CD1c-positive myeloid dendritic cell (primary cell): ENCODE measurements around the gene PRKN.

ENCODE experiments used
- DNase-seq: peaks from one replicate; pipeline ENCODE4 v3.0.0-alpha.2; 2016; ENCODE audit errors: extremely low spot score

Gene PRKN

DNA sequence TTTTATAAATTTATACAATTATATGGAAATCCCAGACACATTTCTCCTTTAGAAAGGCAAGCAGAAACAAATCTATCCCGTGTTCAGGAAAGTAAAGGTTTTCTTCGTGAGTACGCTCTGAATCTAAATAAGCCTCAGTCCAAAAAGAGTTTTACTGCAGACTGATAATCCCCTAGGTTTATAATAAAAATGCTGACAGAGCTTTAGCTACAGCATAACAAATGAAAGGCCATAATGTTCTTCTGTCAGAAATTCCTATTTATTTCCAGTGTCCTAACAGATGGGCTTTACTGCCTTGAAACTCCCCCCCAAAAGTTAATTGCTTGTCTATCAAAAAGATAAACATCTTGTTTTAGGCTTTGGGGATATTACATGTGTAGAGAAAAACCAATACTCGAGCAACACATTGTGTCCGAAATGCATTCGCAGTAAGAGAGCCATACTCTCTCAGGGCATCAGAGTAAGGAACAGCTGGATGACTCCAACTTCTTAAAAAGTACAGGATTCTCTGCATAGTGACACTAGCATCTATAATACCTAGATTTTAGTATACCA, 109.0 kb downstream of the PRKN start:
- no peak for DNase-seq

DNA sequence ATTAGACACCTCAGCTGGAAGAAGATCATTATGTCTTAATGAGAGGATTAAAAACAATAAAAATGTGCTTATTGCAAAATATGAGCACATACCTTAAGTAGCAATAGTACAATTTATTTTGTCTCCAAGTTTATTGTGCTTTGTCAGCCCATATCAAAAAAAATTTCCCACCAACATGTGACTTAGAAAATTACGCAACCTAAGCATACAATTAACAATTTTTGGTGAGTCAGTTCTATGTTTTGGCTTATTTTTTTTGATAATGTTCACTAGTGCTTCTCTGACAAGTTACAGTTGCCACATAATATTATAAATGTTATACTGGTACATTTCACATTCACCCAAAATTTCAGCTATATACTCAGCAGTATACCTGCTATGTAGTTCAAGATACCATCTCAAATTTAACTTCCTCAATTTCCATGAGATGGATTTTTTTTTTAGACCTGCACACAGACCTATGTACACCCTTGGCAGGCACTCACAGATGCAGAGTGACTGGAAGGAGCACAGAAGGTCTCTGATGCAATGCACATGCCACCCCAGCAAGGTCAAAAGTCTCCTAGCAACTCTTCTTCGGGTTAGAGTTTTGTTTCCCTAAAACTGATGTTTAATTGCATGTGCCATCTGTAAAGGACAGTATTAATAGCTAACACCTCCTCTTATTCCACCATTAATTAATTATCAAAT, 112.4 kb downstream of the PRKN start:
- DNase-seq = no peak

DNA sequence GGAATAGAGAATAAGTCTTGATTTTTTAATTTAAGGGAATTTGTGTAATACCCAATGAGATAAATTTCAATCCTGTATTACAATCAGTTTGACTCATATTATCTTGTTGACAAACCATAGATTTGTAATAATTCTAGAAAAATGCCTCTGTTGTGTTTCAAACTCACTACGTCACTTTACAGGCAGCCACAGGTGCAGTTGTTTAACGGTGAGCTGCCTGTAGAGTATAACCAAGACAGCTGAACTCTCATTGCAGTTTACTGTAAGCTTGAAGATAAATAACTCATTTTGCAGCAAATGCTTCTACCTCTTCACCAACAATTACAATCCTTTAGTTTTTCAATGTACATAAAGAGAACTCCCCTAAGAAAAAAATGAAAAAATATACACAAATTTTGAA, 114.3 kb downstream of the PRKN start:
- no peak for DNase-seq

DNA sequence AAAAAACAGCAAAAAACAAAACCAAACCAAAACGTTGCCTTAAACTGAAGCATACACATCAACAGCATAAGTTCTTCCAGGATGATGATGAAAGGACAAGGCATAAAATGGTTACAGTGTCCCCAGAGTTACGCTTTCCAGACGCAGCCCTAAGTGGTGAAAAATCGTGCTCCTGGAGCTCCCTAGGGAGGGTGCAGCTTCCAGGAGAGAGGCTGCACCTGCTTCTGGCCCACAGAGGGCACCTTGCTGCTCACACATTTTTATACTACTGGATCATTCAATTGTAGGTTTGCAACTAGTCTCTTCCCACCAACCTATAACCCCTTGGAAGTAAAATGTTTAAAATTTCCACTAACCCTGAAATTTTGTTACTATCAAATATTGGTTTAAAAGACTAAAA, 115.0 kb downstream of the PRKN start:
- no peak for DNase-seq

DNA sequence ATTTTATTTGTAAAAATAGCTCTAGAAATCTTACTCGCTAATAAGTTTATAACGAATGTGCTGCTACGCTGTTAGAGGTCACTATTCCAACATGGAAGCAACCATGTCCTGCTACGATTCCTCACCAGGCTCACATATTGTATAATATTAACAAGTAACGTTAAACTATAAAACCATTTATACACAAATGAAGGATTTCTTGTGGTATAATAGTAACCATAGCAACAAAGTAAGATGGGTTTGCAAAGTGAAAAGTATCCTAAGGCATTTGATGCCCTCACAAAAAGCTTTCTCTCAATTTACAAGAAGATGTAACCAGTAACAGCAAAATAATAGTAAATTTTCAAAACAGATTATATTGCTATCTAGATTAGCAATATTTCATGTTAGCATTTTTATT, 117.2 kb downstream of the PRKN start:
- DNase-seq = no peak

DNA sequence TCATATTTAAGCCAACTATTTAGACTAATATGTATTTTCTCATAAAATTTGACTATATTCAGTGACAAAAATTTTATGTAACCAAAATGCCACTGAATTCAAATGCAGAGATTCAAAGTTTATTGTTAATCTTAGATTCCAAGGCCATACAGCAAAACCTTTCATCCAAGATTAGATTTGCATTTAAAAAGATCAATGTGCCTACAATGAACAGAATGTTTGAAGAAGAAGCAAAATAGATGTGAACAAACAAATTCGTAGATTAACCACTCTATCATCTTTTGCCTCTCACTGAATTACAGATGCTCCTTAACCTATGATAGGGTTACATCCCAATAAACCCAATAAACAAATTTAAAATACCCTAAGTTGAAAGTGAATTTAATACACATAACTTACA, 121.7 kb downstream of the PRKN start:
- no peak for DNase-seq

DNA sequence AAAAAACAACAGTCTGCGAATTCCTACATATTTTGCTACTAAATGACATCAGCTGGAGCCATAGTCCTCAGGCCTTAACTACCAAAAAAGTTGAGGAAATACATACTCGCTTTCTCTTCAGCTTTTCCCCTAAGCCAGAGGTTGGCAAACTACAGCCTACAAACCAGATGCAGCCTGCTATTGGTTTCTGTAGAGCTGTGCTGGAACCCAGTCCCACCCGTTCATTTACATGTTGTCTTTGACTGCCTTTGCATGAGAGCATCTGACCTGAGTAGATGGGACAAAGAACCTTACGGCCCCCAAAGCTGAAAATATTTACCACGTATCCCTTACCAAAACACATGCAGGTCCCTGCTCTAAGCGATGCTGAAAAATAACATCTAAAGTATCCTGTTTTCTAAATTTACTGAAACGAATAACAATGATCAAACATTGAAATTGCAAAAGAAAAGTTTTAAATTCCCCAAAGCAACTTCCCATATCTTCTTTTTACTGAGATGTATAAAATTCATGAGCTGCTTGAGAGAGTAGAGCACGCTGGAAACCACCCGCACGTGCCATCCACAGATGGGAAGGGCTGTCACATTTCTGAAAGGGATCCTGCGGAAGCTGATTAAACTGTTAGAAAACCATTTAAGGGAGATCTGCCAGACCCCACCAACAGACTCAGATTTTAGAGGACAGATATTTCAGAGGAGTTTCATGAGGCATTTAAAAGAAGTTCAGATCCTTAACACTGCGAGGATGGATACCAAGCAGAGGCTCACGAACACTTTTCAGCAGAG, 124.1 kb downstream of the PRKN start:
- no peak for DNase-seq

DNA sequence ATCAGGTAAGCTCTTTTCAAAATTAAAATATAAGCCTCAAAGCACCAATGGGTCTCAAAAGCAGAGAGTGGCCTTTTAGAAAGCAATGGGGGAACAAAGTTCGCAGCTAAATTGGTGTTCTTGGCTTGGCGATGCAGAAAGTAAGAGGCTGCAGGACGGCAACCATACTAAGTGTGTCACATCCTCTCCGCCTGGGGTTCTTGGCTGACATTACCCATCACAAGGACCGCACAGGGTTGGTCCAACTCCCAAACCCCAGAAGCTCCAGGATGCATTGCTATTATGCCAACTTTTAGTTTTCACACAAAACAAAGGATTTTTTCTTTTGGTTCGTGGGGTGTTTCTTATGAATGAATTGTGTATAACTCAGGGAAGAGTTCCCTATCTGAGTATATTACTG, 124.8 kb downstream of the PRKN start:
- DNase-seq = no peak

DNA sequence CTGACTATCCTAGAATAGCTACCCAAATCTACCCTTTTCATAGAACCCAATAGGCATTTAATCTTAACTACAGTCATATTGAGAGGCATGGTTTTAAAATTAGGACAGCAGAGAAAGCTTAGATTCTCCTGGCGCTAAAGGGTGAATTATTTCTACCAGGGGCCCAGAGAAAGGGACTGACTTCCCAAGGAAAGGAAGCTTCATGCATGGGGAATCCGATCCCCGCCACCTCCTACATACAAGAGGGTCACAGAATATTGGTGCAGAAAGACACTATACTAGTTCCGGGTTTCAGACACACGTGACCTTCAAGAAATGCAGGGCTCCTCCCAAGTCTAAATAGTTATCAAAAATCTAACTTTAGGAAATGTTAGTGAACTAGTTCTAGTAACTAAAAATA, 130.9 kb downstream of the PRKN start:
- DNase-seq = no peak

DNA sequence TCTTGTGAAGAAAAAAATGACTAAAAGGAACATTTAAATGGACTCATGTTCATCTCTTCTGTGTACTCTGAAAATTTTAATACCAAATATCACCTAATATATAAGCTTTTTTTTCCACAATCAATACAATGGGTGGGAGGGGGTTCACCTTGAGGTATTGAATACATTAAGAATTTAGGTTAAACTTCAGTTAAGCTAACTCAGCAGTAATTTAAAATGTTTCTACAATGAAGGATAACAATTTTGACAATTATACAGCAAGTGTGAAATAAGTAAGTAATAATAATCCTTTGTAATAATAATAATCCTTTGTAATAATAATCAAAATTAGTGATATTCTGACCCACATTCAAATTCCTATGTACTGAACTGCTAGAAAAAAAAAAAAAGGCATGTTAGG, 136.0 kb downstream of the PRKN start:
- no peak for DNase-seq

DNA sequence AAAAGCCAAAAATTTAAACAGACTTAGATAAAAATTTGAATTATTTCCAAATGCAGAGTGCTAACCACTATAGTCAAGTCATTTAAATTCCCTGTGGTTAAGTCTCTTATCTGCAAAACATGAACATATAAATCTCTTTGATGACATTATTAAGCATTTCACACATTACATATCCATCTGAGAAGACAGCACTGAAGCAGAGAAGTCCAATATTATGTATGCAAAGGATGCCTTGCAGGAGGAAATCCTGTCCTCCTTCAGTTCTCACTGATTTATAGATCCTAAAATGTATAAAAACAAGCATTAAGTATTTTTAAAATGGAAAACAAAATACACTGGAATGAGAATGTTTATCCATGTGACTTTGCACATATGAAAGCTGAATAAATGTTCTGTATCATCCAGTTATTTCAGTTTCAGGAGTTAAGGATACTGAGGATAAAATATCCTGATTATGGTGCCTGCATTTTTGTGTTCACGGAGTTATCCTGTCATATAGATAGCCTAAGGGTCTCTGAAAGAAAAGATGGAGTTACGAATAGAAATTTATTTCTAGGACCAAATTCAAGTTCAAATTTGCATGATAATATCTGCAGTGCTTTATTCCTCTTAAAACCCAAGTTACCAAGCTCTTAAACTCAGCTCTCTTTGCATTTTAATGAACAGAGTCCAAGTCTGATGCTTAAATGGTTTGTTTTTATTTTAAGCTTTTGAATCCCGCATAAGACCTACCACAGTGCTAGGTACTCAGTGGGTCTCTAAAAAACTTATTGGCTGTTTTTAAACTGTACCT, 145.4 kb downstream of the PRKN start:
- DNase-seq = no peak

DNA sequence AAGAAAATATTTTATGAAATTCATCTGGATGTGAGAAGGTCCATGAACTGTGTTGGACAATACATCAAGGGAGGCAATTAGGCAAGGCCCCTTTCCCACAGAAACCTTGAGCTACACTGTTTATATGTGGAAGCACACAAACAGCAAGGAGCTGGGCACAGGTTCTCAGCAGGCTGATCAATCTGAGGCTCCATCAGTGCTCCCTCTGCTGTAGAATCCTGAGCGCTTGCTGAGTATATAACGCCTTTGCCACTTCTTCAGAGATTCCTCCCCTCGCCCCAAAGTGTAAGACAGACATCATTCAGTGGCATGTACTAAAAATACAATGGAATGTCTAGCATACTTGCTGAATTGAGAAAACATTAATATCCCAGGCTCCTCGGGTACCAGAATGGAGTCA, 146.9 kb downstream of the PRKN start:
- no peak for DNase-seq

DNA sequence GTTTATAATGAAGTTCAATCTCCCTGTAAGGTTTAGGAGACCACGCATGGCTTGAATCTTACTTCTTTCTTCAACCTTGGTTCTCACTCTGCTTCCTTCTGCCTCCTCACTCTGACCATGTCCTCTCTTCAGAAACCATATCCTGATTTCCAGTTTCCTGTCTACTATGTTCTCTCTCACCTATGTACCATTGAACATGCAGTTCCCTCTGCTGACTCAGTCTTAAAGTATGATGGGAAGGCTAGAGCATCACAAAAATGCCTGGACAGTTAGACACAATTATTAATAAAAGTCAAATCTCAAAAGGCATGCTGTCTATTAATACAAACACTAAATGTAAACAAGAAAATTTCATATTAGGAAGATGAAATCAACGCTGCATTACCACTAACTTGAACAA, 151.6 kb downstream of the PRKN start:
- no peak for DNase-seq

DNA sequence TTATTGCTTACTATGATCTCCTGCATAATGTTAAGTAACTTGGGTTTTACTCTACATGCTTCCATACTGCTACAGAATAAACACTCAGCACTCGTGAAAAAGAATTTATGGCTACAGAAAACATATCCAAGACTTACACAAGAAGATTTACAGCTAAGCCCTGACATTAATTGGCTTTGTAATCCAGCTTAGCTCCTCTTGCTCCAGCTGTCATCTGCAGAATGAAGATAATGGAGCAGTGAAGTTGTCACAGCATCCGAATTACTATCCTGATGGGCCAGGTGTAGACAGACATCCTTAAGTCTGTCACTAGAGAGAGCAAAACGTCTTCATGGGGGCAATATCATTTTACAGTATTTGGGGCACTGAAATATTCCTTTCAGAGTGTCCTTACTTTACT, 155.3 kb downstream of the PRKN start:
- no peak for DNase-seq

DNA sequence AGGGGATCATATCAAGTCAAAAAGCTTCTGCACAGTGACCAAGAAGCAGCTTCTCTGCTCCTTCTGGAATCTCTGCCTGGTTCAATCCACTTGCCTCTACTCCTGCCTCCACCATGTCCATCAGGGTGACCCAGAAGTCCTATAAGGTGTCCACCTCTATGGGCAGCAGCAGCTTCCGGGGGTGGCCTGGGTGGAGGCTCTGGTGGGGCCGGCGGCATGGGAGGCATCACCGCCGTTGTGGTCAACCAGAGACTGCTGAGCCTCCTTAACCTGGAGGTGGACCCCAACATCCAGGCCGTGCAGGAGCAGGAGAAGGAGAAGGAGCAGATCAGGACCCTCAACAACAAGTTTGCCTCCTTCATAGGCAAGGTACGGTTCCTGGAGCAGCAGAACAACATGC, 159.3 kb downstream of the PRKN start:
- no peak for DNase-seq

DNA sequence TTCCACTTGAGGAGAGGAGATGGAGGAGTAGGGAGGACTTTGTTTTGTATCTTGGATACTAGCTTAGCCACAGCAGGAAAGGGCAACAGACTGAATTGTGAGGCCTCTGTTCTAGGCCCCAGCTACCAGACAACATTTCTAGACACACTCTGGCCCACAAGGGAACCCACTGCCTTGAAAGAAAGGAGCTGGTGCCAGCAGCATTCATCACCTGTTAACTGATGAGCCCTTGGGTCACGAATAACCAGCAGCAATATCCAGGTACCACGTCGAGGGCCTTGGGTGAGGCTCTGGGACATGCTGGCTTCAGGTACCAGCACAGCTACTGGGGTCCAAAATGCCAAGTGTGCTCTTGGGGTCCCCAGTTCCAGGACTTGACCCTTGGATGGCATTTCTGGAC, 165.5 kb downstream of the PRKN start:
- no peak for DNase-seq

DNA sequence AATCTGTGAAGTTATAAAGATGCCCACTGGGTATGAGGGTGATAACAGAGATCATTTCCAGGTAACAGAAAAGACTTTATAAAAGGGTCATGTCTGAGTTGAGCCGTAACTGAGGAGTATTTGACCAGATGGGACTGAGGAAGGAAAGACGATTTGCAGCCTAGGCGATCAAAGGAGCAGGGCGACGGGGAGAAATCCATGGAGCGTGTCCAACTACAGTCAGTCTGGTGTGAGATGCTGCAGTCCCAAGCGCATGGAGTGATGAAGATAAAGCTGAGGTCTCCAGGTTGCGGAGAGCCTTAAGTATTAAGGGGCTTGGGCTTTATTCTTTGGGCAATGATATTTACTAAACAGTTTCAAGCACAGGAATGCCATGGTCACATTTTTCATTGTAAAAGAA, 166.7 kb downstream of the PRKN start:
- DNase-seq = no peak

DNA sequence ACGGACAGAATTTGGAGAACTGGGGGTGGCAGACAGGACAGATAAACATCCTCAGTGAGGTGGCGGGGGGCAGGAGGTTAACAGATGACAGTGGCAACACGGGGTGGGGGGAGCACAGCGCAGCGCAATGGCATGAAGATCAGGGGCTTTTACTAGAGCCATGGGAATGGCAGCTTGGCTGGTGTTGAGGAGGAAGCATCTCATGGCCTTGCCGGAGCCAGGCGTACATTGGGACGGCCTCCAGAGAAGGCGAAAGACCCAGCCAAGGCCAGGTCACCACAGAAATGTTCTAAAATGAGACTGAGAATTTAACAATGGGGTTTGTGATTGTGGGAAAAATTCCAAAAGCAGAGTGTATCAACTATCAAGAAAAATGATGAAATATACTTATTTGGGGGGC, 173.0 kb downstream of the PRKN start:
- no peak for DNase-seq

DNA sequence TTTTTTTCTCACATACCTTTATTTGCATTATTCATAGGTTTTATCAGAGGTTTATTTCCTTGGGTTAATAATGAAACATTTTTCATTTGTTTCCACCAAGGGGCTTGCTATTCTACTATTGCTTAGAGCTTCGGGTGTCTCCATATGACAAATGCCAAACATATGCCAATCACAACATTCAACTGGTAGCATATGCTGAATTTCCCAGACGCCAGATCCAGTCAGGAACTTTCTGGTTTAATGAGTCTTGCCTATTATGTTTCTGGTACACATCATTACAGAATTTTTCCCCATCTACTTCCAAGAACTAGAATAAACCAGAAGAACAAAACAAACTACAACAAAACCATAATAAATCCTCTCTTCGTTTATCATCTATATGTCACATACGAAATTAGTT, 180.7 kb downstream of the PRKN start:
- no peak for DNase-seq

DNA sequence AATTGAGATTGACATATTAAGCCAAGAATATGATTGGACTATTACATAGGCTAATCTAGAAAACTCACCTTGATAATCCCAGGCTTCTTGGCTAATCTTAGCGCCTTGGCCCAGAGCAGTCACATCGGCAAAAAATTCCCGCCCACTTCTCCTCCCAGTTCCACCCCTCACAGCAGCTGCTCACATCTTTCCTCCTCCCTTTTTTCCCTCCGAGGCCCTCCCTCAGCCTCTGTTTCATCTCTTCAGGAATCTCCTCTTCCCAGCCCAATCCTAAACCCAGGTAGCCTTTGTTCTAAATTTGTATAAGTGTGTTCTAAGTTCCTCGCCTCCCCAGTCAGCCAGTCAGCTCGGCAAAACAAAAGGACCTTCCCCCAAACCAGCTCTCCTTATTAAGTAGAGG, 184.3 kb downstream of the PRKN start:
- no peak for DNase-seq

DNA sequence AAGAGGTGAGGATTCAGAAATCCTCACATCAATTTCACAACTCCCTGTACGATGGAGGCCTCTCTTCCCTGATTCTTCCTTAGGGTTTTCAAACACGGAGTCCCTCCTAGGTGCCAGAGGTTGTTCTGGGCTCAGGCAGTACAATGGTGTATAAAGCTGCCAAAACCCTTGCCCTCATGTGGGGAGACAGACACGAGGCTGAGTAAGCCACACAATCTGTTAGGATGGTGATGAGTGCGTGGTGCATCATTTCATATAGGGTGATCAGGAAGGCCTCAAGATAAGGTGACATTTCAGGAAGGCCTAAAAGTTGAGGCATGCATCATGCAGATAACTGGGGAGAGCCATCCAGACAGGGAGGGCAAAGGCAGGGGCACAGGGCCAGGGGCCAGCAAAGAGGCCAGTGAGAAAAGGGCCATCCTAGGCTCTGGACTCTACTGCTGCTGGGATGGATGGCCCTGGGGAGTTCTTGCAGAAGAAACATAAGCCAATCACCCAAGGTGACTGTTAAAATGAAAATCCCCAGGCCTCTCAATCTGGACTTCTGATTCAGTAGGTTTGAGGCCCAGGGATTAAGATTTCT, 186.5 kb downstream of the PRKN start:
- DNase-seq = no peak

DNA sequence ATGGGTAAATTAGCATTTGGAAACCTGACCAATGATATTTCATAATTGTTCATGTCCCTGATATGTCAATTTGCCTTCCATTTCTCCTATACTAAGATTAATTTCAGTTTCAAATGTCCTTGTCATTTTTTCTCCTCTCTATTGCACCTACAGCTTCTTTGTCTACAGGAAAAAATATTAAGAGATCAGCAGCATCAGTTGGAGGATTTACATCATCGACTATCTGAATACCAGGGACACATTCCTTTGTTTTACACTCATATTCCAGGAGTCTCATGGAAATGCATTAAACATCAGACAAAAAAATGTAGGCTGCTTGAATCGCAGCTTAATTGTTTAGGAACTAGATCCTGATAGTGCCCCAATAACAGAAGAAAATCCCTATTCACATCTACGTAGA, 188.2 kb downstream of the PRKN start:
- DNase-seq = no peak
